ENCODE data around the gene NR6A1. TPM values are rescaled to one million over a fixed set of nuclear protein-coding genes. Genes with fewer than 3 reads are reported as not detected.

Gene NR6A1
- total RNA-seq, 2 experiments from 2014 or later = 2.1 to 3.1 TPM

DNA sequence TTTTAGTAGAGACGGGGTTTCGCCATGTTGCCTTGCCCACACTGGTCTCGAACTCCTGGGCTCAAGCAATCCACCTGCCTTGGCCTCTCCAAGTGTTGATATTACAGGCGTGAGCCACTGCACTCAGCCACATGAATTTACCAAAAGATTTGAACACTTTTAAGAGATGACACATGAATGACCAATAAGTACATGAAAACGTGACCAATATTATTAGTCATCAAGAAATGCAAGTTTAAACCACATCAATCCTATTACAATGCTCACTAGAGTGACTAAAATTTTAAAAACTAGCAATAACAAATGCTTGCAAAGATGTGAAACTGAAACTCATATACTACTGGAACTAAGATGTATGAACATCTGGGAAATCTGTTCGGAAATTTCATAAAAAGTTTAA, 54.3 kb downstream of the NR6A1 start:
- ChIA-PET CTCF (interaction anchor here (0.6 kb wide), 1 partner anchor 1129 kb away, joined by 4 read pairs; no protein-coding TSS in a partner anchor), POLR2A (no interaction called here)

DNA sequence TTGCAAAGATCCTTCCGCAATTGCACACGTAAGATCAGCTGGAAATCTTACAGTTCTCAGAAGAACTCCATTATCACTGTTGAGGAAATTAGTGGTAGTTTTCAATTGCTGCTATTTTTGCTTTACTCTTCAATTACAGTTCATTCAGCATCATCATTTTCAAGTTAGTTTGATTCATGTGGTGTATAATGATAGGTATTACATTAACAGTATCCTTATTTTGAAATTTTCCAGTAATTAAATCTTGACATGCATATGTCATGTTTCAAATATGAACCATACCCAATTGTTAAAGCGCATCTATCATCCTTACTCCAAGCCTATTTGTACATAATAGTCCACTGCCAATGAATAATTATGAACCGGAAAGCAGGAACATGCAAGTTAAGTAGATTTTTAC, 60.3 kb downstream of the NR6A1 start:
- ChIA-PET POLR2A (no interaction called here), CTCF (interaction anchor here (0.6 to 1.5 kb wide), 6 partner anchors 22 to 423 kb away, joined by 3 read pairs; no protein-coding TSS in a partner anchor)

DNA sequence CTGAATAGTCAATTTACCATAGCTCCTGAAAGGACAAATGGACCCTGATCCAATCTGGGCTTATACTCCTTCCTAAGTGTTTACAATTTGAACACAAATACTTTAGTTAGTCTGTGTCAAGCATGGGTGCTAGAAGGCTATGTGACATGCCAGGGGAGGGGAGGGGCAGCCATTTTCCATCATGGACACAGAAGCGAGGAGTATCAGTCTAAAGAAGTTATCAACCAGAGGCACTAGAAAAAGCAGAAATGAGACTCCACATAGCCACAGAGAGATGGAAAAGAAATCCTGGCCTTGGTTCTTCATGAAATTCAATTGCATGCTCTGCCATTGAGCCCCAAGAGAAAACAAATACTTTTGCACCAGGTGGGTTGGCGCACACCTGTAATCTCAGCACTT, 61.8 kb downstream of the NR6A1 start:
- ChIA-PET CTCF (interaction anchor here (1.4 kb wide), 1 partner anchor 92 kb away, joined by 5 read pairs; no protein-coding TSS in a partner anchor), POLR2A (no interaction called here)

DNA sequence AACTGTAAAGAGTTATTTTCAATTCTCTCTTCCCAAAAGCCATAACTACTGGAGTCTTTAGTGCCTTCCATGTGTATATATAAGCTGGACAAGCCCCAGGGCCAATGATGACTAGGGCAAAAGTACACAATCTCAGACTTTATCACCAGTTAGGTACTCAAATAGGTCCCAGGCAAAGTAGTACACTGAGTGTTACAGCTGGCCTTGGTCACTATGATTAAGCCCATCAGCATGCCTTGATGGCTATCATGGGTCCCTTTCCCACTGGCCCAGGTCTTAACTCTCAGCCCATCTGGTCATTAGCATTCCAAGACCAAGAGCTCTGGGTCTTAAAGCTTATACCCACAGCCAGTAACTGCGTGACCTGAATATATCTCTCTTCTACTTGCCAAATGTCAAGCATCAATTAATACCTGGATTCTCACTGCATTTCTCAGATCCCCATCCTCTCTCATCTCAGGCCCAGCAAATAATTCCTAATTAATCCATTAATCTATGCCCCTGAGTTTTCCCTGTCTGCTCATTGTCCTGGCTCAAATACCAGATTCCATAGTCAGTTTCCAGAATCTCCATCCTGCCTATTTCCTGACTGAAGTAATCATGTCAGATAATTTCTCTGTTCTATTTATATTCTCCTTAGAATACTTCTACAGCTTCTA, 62.3 kb downstream of the NR6A1 start:
- ChIA-PET CTCF (interaction anchor here (1.4 kb wide), 1 partner anchor 92 kb away, joined by 5 read pairs; no protein-coding TSS in a partner anchor), POLR2A (no interaction called here)

DNA sequence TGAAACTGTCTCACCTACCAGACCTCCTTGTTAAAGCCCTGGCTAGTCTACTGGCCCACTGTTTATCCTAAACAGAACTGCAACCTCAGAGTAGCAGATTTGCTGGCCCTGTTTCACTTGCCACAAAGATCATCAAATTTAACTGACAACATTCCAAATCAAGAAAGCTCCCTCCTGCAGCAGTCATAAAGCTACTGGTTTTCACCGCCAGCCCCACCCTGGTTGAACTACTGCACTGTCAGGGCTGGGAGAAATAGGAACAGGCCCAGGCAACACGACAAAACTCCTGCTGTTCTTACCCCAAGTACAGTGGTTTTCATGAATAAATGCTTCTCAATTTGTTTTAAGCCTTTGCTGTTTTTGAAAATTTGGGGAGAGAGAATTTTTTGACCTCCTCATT, 63.0 kb downstream of the NR6A1 start:
- ChIA-PET POLR2A (no interaction called here), CTCF (interaction anchor here (1.4 kb wide), 1 partner anchor 91 kb away, joined by 5 read pairs; no protein-coding TSS in a partner anchor)

DNA sequence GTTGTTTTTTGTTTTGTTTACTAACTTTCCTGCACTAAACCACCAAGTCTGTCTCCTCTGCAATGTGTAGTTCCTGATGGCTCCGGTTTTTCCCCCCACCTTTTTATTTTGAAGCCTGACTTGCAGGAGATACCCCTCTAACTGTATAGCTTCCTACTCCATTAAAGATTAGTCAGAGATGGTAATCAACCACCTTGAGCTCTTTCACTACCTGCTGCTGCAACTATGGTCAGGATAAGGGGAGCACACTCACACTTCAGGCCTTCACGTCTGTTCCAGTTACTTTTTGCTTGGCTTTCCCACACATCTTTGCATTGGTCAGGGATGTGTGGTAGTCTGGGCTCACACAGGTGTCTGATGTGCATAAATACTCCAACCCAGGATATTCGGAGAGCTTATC, 63.4 kb downstream of the NR6A1 start:
- ChIA-PET CTCF (no interaction called here), POLR2A (no interaction called here)

DNA sequence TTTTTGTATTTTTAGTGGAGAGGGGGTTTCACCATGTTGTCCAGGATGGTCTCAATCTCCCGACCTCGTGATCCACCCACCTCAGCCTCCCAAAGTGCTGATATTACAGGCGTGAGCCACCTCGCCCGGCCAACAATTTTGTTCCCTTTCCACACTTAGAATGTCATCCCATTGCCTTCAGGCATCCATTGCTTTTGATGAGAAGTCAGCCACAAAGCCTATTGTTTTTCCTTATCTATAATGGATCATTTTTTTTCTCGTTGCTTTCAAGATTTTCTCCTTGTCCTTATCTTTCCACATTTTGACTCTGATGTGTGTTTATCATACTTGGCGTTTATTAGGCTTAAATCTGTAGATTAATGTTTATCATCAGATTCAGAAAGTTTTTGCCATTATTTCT, 64.4 kb downstream of the NR6A1 start:
- CTCF ChIA-PET = interaction anchor here (0.7 kb wide), 1 partner anchor 437 kb away, joined by 3 read pairs; no protein-coding TSS in a partner anchor
- POLR2A ChIA-PET = no interaction called here

DNA sequence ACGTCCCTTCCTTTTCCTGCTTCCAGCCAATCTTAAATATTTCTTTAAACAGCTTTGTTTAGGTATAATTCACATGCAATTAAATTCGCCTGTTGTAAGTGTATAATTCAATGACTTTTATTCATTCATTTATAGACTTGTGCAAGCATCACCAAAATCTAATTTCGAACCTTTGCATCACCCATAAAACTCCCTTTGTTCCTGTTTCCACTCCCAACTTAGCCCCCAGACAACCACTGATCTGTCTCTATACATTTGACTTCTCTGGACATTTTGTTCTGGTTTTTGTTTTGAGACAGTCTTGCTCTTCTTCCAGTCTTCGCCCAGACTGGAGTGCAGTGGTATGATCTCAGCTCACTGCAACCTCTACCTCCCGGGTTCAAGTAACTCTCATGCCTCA, 71.5 kb downstream of the NR6A1 start:
- ChIA-PET CTCF (no interaction called here), POLR2A (no interaction called here)

DNA sequence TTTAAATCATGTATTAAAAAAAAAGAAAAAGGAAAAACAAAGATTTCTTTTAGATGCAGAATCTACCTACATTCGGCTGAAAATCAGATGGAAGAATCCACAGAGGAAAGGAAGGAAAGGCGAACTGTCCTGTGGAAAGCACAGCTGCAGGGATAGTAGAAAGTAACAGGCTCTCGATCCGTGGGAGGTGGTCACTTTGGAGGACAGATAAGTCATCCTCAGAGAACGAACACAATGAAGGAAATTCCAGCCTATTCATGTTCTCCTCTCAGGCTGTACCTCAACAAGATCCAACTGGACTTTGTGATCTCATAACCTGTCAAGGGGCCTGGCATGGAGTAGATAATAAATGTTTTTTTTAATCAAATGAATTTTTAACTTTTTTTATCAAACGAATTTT, 72.8 kb downstream of the NR6A1 start:
- ChIA-PET CTCF (no interaction called here), POLR2A (no interaction called here)

DNA sequence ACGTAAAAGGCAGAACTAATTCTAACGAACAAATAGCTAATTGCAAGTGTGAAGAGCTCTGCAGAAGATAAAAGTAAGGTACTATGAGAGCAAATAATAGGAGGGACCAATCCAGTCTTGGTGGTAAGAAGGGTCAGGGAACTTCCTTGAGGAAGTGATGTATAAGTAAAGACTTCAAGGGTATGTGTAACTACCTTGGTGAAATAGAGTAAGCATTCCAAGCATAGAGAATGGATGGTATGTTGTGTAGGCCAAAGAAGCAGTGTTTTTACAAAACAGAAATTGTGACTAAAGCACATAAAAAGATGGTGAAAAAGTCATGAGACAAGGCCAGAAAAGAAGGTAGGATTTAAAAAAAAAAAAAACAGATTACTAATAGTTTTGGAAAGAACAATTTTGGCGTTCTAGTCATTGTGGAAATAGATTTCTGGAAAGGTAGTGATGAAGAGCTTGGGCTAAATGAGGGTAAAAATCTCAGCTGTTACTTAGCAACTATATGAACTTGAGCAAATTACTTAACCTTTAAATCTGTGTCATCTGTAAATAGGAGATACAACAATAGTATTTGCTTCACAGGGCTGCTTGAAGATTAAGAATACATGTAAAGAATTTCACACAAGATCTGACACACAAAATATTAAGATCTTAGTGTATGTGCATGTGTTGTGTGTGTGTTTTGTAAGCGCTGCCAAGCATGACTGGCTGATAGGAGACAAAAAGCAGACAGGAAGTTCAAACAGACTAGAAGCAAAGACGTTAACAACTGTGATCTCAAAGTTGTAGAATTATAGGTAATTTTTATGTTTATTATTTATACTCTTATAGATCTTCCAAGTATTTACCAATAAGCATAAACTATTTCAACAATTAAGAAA, 73.5 kb downstream of the NR6A1 start:
- ChIA-PET POLR2A (no interaction called here), CTCF (interaction anchor here (0.7 kb wide), 1 partner anchor 86 kb away, joined by 4 read pairs; no protein-coding TSS in a partner anchor)

DNA sequence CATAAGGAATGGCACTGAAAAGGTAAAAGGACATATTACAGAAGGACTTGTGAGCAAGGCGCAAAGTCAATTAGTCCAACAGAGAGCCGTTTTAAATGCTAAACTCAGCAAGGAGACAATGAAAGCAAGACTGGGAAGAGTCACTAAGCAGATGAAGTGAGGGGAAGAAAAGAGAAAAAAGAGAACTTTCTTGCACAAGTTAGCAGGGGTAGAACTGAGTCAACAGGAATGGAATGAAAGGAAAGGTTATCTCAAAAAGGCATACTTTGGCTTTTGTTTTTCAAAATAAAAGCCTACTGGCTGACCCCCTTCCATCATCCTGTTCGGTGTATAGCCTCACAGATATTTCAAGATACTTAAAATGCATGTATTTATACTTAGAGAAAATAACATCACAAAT, 75.0 kb downstream of the NR6A1 start:
- ChIA-PET POLR2A (no interaction called here), CTCF (no interaction called here)

DNA sequence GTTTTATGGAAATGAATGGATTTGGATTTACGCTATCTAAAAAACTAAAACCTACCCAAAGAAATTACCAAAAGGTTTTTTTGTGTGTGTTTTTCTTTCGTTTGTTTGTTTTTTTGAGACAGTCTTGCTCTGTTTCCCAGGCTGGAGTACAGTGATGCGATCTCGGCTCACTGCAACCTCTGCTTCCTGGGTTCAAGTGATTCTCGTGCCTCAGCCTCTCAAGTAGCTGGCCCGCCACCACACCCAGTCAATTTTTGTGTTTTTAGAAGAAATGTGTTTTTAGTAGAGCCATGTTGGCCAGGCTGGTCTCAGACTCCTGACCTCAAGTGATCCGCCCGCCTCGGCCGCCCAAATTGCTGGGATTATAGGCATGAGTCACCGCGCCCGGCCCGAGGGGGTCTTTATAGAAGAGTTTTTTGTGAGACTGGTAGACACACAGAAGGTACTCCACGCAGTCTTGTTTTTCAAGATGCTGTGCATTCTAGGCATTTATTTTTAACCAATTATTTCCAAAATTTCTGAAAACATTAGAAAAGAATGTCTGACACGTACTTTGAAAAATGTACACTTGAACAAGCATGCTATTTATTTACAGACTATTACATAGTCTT, 75.7 kb downstream of the NR6A1 start:
- POLR2A ChIA-PET = no interaction called here
- CTCF ChIA-PET = no interaction called here

DNA sequence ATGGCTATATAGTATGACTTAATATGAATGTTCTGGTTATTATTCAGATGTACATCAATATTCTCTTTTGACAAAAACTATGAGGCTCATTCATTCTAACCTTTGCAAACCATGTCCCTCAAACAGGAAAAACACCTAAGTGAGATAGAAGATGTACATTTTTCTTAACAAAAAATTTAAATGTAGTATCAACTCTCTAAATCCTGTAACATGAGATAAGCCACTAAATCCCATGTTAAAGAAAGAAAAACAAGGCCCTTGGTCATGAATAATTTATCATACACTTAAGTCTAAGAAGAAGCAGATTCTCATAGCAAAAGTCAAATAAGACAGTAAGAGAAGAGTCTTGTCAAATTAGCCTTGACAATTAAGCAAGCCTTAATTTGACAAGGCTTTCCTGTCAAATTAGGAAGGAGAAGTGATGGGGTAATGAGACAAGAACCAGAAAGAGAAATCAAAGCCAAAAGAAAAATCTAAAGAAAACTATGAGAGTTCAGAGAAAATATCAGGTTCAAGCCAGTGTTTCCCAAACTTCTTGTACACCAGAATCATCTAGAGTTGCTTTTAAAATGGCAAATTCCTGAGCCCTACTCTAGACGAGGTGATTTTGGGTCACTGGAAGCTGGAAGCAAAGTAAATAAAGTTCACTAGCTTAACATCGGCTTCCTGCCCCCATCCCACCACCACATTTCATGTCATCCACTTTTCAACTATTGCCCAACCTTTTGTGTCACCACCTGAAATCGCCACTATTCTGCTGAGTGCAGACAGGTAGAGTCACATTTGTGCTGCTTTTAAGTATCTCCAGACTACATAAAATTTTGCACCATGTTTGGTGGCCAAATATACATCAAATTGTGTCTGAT, 76.5 kb downstream of the NR6A1 start:
- ChIA-PET CTCF (no interaction called here), POLR2A (no interaction called here)

DNA sequence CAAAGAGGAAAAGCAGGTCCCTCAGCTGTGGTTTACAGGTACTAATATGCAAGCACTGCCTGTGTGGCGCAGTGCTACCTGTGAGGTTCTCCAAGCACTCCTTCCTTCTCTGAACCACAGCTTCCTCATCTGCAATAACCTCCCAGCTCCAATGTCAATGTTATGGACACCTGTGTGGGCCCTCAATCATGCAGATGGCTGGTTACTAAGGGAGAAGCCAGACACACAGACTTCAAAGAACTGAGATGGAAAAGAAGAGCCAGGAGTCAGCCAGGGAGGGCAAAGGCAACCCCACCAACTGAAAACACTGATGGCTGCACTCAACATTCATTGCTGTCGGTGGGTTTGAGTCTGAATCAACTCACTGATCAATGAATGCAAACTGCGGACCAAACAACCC, 77.7 kb downstream of the NR6A1 start:
- CTCF ChIA-PET = interaction anchor here (0.5 kb wide), 1 partner anchor 94 kb away, joined by 3 read pairs; no protein-coding TSS in a partner anchor
- POLR2A ChIA-PET = interaction anchor here (0.5 kb wide), 1 partner anchor 81 kb away, joined by 7 read pairs; no protein-coding TSS in a partner anchor

DNA sequence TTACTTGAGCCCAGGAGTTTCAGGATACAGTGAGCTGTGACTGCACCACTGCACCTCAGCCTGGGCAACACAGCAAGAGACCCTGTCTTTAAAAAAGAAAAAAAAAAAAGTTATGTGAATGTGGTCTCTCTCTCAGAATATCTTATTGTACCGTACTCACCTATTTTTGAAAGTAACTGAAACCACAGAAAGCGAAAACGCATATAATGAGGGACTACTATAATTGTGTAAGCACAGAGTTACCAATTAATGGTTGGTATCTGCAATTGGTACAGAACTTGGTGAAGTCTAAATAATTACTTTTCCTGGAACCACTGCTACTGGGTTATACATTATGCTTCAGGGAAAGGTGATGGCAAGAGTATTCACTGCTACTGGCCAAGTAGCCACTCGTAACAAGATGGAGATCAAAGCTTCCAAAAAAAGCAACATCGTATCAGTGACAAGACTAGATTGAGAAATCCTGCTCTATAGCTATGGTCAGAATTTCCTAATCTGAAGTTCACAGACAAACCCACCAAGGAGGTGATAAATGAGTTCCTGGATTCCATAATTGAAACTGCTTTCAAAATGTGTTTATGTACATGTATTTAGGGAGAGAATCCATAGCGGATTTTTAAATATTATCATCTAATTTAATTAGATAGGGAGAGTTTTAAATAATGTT, 82.7 kb downstream of the NR6A1 start:
- CTCF ChIA-PET = interaction anchor here (0.6 kb wide), 1 partner anchor 23 kb away, joined by 3 read pairs; no protein-coding TSS in a partner anchor
- POLR2A ChIA-PET = no interaction called here

DNA sequence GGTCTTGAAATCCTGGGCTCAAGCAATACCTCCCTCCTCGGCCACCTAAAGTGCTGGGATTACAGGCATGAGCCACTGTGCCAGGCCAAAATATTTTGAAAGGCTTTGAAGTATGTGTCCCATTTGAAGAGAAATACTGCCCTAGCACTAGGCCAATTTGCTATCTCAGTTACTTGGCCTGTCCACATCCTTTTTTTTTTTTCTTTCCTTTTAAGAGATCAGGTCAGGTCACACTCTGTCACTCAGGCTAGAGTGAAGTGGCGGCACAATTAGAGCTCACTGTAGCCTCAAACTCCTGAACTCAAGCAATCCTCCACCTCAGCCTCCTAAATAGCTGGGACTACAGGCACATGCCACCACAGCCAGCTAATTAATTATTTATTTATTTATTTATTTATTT, 84.2 kb downstream of the NR6A1 start:
- POLR2A ChIA-PET = no interaction called here
- CTCF ChIA-PET = interaction anchor here (0.6 to 0.7 kb wide), 3 partner anchors 251 to 1786 kb away, joined by 3 to 4 read pairs (median 4); no protein-coding TSS in a partner anchor

DNA sequence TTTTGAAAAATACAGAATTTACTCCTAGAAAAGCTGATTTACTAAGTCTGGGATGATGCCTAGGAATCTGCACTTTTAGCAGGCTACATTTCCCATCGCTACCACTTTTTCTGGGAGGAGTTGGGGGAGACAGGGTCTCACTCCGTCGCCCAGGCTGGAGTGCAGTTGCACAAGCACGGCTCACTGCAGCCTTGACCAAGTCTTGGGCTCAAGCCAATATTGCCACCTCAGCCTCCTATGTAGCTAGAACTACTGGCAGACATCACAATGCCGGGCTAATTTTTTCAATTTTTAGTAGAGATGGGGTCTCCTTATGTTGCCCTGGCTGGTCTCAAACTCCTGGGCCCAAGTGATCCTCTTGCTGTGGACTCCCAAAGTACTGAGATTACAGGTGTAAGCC, 85.9 kb downstream of the NR6A1 start:
- ChIA-PET POLR2A (no interaction called here), CTCF (no interaction called here)

DNA sequence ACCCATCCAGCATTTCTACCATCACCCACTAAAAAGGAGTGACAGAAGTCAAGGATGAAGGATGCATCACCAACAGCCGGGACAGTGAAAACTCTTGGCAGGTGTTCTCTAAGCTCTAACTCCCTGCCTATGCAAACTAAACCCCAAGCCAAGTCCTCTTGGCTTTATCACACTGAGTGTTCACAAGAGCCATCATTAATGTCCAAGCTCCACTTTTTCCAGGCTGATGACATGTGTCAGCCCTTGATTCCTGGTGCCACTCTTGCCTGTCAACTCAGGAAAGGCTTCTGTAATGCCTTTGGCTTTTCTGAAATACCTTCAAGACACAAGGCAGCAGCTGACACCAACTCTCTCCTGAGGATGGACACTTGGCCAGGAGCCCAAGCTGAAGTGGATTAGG, 86.9 kb downstream of the NR6A1 start:
- POLR2A ChIA-PET = no interaction called here
- CTCF ChIA-PET = no interaction called here

DNA sequence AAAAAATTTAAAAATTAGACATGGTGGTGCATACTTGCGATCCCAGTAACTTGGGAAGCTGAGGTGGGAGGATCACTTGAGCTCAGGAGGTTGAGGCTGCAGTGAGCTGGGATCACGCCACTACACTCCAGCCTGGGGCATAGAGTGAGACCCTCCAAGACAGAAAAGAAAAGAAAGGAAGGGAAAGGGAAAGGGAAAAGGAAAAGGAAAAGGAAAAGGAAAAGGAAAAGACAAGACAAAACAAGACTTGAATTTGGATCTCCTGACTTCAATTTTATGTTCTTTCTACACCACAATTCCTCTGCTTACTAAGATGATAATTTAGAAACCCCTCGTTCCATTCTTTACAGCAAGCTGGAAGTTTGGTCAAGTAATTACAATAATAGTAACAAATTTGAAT, 88.1 kb downstream of the NR6A1 start:
- CTCF ChIA-PET = no interaction called here

More for the DNA sequence above, 88.1 kb downstream of the NR6A1 start:
- POLR2A ChIA-PET = no interaction called here
